GM12891 (cell line): ENCODE measurements around the gene PSRC1.

Experiments
- PAX5 ChIP-seq: IDR thresholded peaks from 2 replicates; pipeline ENCODE4 v1.6.1; 2011; ENCODE audit warnings: low read length, moderate library complexity, mild to moderate bottlenecking; ENCODE audit not compliant: insufficient read depth, severe bottlenecking
- POLR2A ChIP-seq: IDR thresholded peaks from 2 replicates; pipeline ENCODE4 v1.6.1; 2011; ENCODE audit warnings: low read depth, low read length, control low read depth
- POLR2AphosphoS5 ChIP-seq: IDR thresholded peaks from 2 replicates; pipeline ENCODE4 v1.6.1; 2011; ENCODE audit warnings: low read depth, low read length, control low read depth

DNA sequence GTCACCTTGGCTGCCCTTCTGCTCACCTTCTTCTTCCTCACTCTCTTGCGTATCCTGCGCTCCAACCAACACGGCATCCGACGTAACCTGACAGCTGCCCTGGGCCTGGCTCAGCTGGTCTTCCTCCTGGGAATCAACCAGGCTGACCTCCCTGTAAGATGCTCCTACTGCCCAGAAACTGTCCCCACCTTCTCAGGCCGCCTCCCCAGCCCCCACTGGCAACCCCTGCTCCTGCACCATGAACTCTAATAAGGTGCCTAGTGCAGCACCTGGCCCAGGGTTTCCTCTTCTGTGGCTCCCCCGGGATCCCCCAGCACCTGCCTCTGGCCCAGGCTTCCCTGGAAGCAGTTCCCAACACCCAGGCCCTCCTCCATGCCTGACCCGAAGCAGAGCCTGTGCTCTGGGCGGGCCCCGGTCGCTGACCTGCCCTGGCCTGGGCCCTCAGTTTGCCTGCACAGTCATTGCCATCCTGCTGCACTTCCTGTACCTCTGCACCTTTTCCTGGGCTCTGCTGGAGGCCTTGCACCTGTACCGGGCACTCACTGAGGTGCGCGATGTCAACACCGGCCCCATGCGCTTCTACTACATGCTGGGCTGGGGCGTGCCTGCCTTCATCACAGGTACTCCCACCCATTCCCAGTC is 12.8 kb downstream of the PSRC1 start:
- TF ChIP-seq POLR2A (no peak), POLR2AphosphoS5 (no peak), PAX5 (no peak)
